Measurements from ENCODE around the gene SLC8A2. TPM values are rescaled to one million over a fixed set of nuclear protein-coding genes. Genes with fewer than 3 reads are reported as not detected.

SLC8A2 gene
- total RNA-seq, 2 experiments from 2014 or later, result 0.13 to 0.36 TPM

GRCh38 chr19:47493378-47494210 is 21.9 kb upstream of the SLC8A2 start:
- DNase-seq (ENCODE audit: low spot score), result no peak
- H2AFZ ChIP-seq (ENCODE audit: low read length), result no peak overlapping the region
- no peak overlapping the region for H3K4me2 ChIP-seq (ENCODE audit: low read length)
- H3K27ac ChIP-seq (ENCODE audit: low read depth, low read length, poor library complexity, severe bottlenecking), result no peak overlapping the region
- ChIA-PET CTCF (ENCODE audit: unreplicated experiment) (no interaction called here), POLR2A (no interaction called here)
- peaks cover 37% of the 10 kb centered on the region; the same call in 1 of the 2 replicates for H3K36me3 ChIP-seq (ENCODE audit: insufficient read depth, low read length)
- H3K79me2 ChIP-seq (ENCODE audit: insufficient read depth, low read depth, low read length), result no peaks in the 10 kb centered on the region
- H3K9me3 ChIP-seq (ENCODE audit: low read length), result no peaks in the 10 kb centered on the region
- intact Hi-C loops (cut with micrococcal nuclease; ENCODE audit: unreplicated experiment), result no loop called here
- no peaks in the 10 kb centered on the region; the same call in 1 of the 2 replicates for H4K20me1 ChIP-seq (ENCODE audit: insufficient read depth, low read length)
- H3K4me3 ChIP-seq (ENCODE audit: low read depth, low read length, poor library complexity, severe bottlenecking), result no peak overlapping the region
- peaks cover 9% of the 10 kb centered on the region for H3K4me1 ChIP-seq (ENCODE audit: insufficient read depth, low read length, poor library complexity, severe bottlenecking)
- BruUV-seq (replicated peaks), result no TSS peak
- TF ChIP-seq CTCF (conservative IDR thresholded peaks at IDR 0.05; ENCODE audit: low read length) (no peak), EZH2phosphoT487 (IDR thresholded peaks at IDR 0.05; ENCODE audit: borderline replicate concordance, low read depth, low read length) (no peak)
- H3K9me2 ChIP-seq (ENCODE audit: insufficient read depth, low read length), result no peaks in the 10 kb centered on the region

GRCh38 chr19:47492571-47493377 is 21.1 kb upstream of the SLC8A2 start:
- no peak for TF ChIP-seq EZH2phosphoT487 (IDR thresholded peaks at IDR 0.05; ENCODE audit: borderline replicate concordance, low read depth, low read length)
- no peak for TF ChIP-seq CTCF (conservative IDR thresholded peaks at IDR 0.05; ENCODE audit: low read length)
- intact Hi-C loops (cut with micrococcal nuclease; ENCODE audit: unreplicated experiment), result no loop called here
- no peak for DNase-seq (ENCODE audit: low spot score)
- no peak overlapping the region for H3K4me2 ChIP-seq (ENCODE audit: low read length)
- H3K79me2 ChIP-seq (ENCODE audit: insufficient read depth, low read depth, low read length), result no peaks in the 10 kb centered on the region
- no peak overlapping the region for H3K27ac ChIP-seq (ENCODE audit: low read depth, low read length, poor library complexity, severe bottlenecking)
- ChIA-PET POLR2A (no interaction called here), CTCF (ENCODE audit: unreplicated experiment) (no interaction called here)
- peaks cover 15% of the 10 kb centered on the region for H3K4me1 ChIP-seq (ENCODE audit: insufficient read depth, low read length, poor library complexity, severe bottlenecking)
- peaks cover 37% of the 10 kb centered on the region; the same call in 1 of the 2 replicates for H3K36me3 ChIP-seq (ENCODE audit: insufficient read depth, low read length)
- H4K20me1 ChIP-seq (ENCODE audit: insufficient read depth, low read length), result no peaks in the 10 kb centered on the region; the same call in 1 of the 2 replicates
- H3K4me3 ChIP-seq (ENCODE audit: low read depth, low read length, poor library complexity, severe bottlenecking), result no peak overlapping the region
- no TSS peak for BruUV-seq (replicated peaks)
- H3K9me2 ChIP-seq (ENCODE audit: insufficient read depth, low read length), result no peaks in the 10 kb centered on the region
- H2AFZ ChIP-seq (ENCODE audit: low read length), result no peak overlapping the region
- no peaks in the 10 kb centered on the region for H3K9me3 ChIP-seq (ENCODE audit: low read length)

Data from OCI-LY7 (cell line).